ENCODE results near the gene DOK3. TPM values are rescaled to one million over a fixed set of nuclear protein-coding genes. Genes with fewer than 3 reads are reported as not detected.

DOK3 gene
- total RNA-seq, 1 experiment from 2014 or later: 6.0 TPM

- Mint-ChIP-seq H3K4me1 (ENCODE audit: insufficient read depth, unreplicated experiment) (no peaks in the 10 kb centered on the region), H3K27me3 (ENCODE audit: insufficient read depth, unreplicated experiment) (no peaks in the 10 kb centered on the region), H3K4me3 (ENCODE audit: unreplicated experiment) (no peak overlapping the region), H3K27ac (ENCODE audit: low read depth, unreplicated experiment) (no peak overlapping the region), H3K36me3 (ENCODE audit: insufficient read depth, unreplicated experiment) (peaks cover 41% of the 10 kb centered on the region), H3K9me3 (ENCODE audit: unreplicated experiment) (no peaks in the 10 kb centered on the region)
- intact Hi-C loops (cut with micrococcal nuclease): no loop called here
- ChIA-PET POLR2A (no interaction called here), CTCF (interaction anchor here (0.7 kb wide), 1 partner anchor 26 kb away, joined by 4 read pairs; no protein-coding TSS in a partner anchor)
- BruUV-seq (replicated peaks): no TSS peak
- TF ChIP-seq, protein P1, sequence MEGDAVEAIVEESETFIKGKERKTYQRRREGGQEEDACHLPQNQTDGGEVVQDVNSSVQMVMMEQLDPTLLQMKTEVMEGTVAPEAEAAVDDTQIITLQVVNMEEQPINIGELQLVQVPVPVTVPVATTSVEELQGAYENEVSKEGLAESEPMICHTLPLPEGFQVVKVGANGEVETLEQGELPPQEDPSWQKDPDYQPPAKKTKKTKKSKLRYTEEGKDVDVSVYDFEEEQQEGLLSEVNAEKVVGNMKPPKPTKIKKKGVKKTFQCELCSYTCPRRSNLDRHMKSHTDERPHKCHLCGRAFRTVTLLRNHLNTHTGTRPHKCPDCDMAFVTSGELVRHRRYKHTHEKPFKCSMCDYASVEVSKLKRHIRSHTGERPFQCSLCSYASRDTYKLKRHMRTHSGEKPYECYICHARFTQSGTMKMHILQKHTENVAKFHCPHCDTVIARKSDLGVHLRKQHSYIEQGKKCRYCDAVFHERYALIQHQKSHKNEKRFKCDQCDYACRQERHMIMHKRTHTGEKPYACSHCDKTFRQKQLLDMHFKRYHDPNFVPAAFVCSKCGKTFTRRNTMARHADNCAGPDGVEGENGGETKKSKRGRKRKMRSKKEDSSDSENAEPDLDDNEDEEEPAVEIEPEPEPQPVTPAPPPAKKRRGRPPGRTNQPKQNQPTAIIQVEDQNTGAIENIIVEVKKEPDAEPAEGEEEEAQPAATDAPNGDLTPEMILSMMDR (IDR thresholded peaks at IDR 0.05; ENCODE audit: unreplicated experiment): no peak
- DNase-seq (ENCODE audit: unreplicated experiment): no peak
Observed at GRCh38 chr5:177527595-177527994, 18.0 kb upstream of the DOK3 start.

GRCh38 chr5:177526791-177527190 is 17.2 kb upstream of the DOK3 start:
- H3K27ac Mint-ChIP-seq (ENCODE audit: low read depth, unreplicated experiment): no peak overlapping the region
- H3K36me3 Mint-ChIP-seq (ENCODE audit: insufficient read depth, unreplicated experiment): peaks cover 38% of the 10 kb centered on the region
- BruUV-seq (replicated peaks): no TSS peak
- H3K27me3 Mint-ChIP-seq (ENCODE audit: insufficient read depth, unreplicated experiment): no peaks in the 10 kb centered on the region
- no peaks in the 10 kb centered on the region for H3K4me1 Mint-ChIP-seq (ENCODE audit: insufficient read depth, unreplicated experiment)
- H3K4me3 Mint-ChIP-seq (ENCODE audit: unreplicated experiment): no peak overlapping the region
- TF ChIP-seq, protein P1 (IDR thresholded peaks at IDR 0.05; ENCODE audit: unreplicated experiment): no peak
- DNase-seq (ENCODE audit: unreplicated experiment): no peak
- intact Hi-C loops (cut with micrococcal nuclease): no loop called here
- no peaks in the 10 kb centered on the region for H3K9me3 Mint-ChIP-seq (ENCODE audit: unreplicated experiment)
- CTCF ChIA-PET: no interaction called here
- POLR2A ChIA-PET: no interaction called here

DNA sequence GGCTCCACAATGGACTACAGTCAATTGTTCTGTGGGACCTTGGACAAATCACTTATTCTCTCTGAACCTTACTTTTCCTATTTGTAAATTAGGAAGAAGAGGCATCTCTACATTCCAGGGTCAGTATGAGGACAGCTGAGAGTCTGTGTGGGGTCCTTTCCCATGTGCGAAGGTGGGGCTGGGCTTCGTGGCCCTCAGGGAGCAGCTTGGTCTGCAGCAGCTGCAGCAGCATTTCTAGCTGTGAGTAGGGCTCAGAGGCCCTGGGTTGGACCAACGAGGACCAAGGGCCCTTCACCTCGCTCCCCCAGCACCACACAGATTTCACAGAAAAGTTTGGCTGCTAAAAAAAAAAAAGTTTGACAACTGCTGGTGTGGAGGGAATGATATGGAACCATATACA is 16.6 kb upstream of the DOK3 start:
- H3K4me3 Mint-ChIP-seq (ENCODE audit: unreplicated experiment): no peak overlapping the region
- ChIA-PET POLR2A (interaction anchor here (0.9 kb wide), 1 partner anchor 78 kb away, joined by 3 read pairs; no protein-coding TSS in a partner anchor), CTCF (interaction anchor here (0.6 to 0.7 kb wide), 3 partner anchors 18 to 1137 kb away, joined by 3 read pairs; no protein-coding TSS in a partner anchor)
- BruUV-seq (replicated peaks): no TSS peak
- no peak for DNase-seq (ENCODE audit: unreplicated experiment)
- H3K9me3 Mint-ChIP-seq (ENCODE audit: unreplicated experiment): no peaks in the 10 kb centered on the region
- H3K4me1 Mint-ChIP-seq (ENCODE audit: insufficient read depth, unreplicated experiment): no peaks in the 10 kb centered on the region
- intact Hi-C loops (cut with micrococcal nuclease): no loop called here
- H3K27ac Mint-ChIP-seq (ENCODE audit: low read depth, unreplicated experiment): no peak overlapping the region
- H3K27me3 Mint-ChIP-seq (ENCODE audit: insufficient read depth, unreplicated experiment): no peaks in the 10 kb centered on the region
- peaks cover 39% of the 10 kb centered on the region for H3K36me3 Mint-ChIP-seq (ENCODE audit: insufficient read depth, unreplicated experiment)
- TF ChIP-seq, protein P1 (IDR thresholded peaks at IDR 0.05; ENCODE audit: unreplicated experiment): no peak

- BruUV-seq (replicated peaks): no TSS peak
- H3K9me3 Mint-ChIP-seq (ENCODE audit: unreplicated experiment): no peaks in the 10 kb centered on the region
- peaks cover 7% of the 10 kb centered on the region for H3K4me1 Mint-ChIP-seq (ENCODE audit: insufficient read depth, unreplicated experiment)
- no peak overlapping the region for H3K4me3 Mint-ChIP-seq (ENCODE audit: unreplicated experiment)
- intact Hi-C loops (cut with micrococcal nuclease): no loop called here
- H3K27ac Mint-ChIP-seq (ENCODE audit: low read depth, unreplicated experiment): no peak overlapping the region
- no peaks in the 10 kb centered on the region for H3K27me3 Mint-ChIP-seq (ENCODE audit: insufficient read depth, unreplicated experiment)
- ChIA-PET POLR2A (interaction anchor here (0.9 to 2.3 kb wide), 6 partner anchors 19 to 77 kb away, joined by 3 to 9 read pairs (median 3); partner anchors contain the start of genes PDLIM7 and TMED9), CTCF (interaction anchor here (0.9 to 1.0 kb wide), 2 partner anchors 23 to 215 kb away, joined by 3 to 5 read pairs; no protein-coding TSS in a partner anchor)
- TF ChIP-seq, protein P1 (IDR thresholded peaks at IDR 0.05; ENCODE audit: unreplicated experiment): no peak
- peaks cover 38% of the 10 kb centered on the region for H3K36me3 Mint-ChIP-seq (ENCODE audit: insufficient read depth, unreplicated experiment)
- no peak for DNase-seq (ENCODE audit: unreplicated experiment)
Observed at GRCh38 chr5:177524941-177525655, 15.5 kb upstream of the DOK3 start.

Measured in MCF 10A (cell line).